GM23338 (cell line): Measurements from ENCODE around the gene SBF1. TPM values are rescaled to one million over a fixed set of nuclear protein-coding genes. Genes with fewer than 3 reads are reported as not detected.

Source experiments
- ATAC-seq: fragments of 200-7000 bp; cut with Tn5 transposase; 3 replicates; pipeline ENCODE4 v1.9.1; 2020
- DNase-seq: peaks from one replicate; pipeline ENCODE4 v3.0.0-alpha.2; 2015; ENCODE audit warnings: low spot score
- H2AFZ ChIP-seq: fragments of 200-600 bp; sonication (generic); 2 replicates; pipeline ENCODE4 v1.8.0; 2016; ENCODE audit warnings: antibody characterized with exemption, mild to moderate bottlenecking, moderate library complexity
- H3F3A ChIP-seq: fragments of 200-600 bp; sonication (generic); replicated peaks from 2 replicates; pipeline ENCODE4 v1.8.0; 2017; ENCODE audit warnings: antibody characterized with exemption, mixed run types, low read depth
- H3K27ac ChIP-seq: fragments of 200-600 bp; sonication (generic); 2 replicates; pipeline ENCODE4 v1.6.1; 2016; ENCODE audit warnings: low read depth
- H3K27me3 ChIP-seq: fragments of 200-600 bp; sonication (generic); 2 replicates; pipeline ENCODE4 v1.8.0; 2016; ENCODE audit warnings: mild to moderate bottlenecking, mixed run types, moderate library complexity; ENCODE audit not compliant: insufficient read depth
- H3K36me3 ChIP-seq: fragments of 200-600 bp; sonication (generic); 2 replicates; pipeline ENCODE4 v1.8.0; 2016; ENCODE audit warnings: mild to moderate bottlenecking; ENCODE audit not compliant: insufficient read depth
- H3K4me1 ChIP-seq: fragments of 200-600 bp; sonication (generic); 2 replicates; pipeline ENCODE4 v1.8.0; 2016; ENCODE audit warnings: mild to moderate bottlenecking, moderate library complexity; ENCODE audit not compliant: insufficient read depth
- H3K4me2 ChIP-seq: fragments of 200-600 bp; sonication (generic); 2 replicates; pipeline ENCODE4 v1.7.1; 2017; ENCODE audit warnings: mixed run types
- H3K4me3 ChIP-seq: fragments of 200-600 bp; sonication (generic); 2 replicates; pipeline ENCODE4 v1.6.1; 2016; ENCODE audit warnings: mixed run types
- H3K79me2 ChIP-seq: fragments of 200-600 bp; sonication (generic); replicated peaks from 2 replicates; pipeline ENCODE4 v1.8.0; 2017; ENCODE audit warnings: mild to moderate bottlenecking; ENCODE audit not compliant: insufficient read depth
- H3K9me2 ChIP-seq: fragments of 200-600 bp; sonication (generic); 2 replicates; pipeline ENCODE4 v1.8.0; 2017; ENCODE audit not compliant: insufficient read depth
- H4K20me1 ChIP-seq: fragments of 200-600 bp; sonication (generic); replicated peaks from 2 replicates; pipeline ENCODE4 v1.8.0; 2017; ENCODE audit warnings: mild to moderate bottlenecking; ENCODE audit not compliant: insufficient read depth
- H3K27ac Mint-ChIP-seq: 2 replicates; pipeline ENCODE4 v1.8.0; 2020; ENCODE audit warnings: inconsistent platforms, mild to moderate bottlenecking, moderate library complexity, mixed read lengths
- H3K27me3 Mint-ChIP-seq: 3 replicates; pipeline ENCODE4 v1.8.0; 2022; ENCODE audit warnings: low read depth, mild to moderate bottlenecking, moderate library complexity, mixed read lengths, inconsistent platforms; ENCODE audit not compliant: insufficient read depth, poor library complexity
- H3K36me3 Mint-ChIP-seq: 3 replicates; pipeline ENCODE4 v1.8.0; 2021; ENCODE audit warnings: low read depth, mild to moderate bottlenecking, inconsistent platforms, moderate library complexity, mixed read lengths
- H3K4me1 Mint-ChIP-seq: 3 replicates; pipeline ENCODE4 v1.8.0; 2020; ENCODE audit warnings: mild to moderate bottlenecking, inconsistent platforms, mixed read lengths
- H3K4me3 Mint-ChIP-seq: 3 replicates; pipeline ENCODE4 v1.8.0; 2021; ENCODE audit warnings: moderate library complexity, mild to moderate bottlenecking, inconsistent platforms, mixed read lengths
- H3K9me3 Mint-ChIP-seq: 3 replicates; pipeline ENCODE4 v1.8.0; 2020; ENCODE audit warnings: moderate library complexity, mild to moderate bottlenecking, inconsistent platforms, mixed read lengths
- CREB1 ChIP-seq: fragments of 250-450 bp; sonication (Bioruptor Pico); IDR thresholded peaks from 2 replicates; pipeline ENCODE4 v1.5.0; 2020; ENCODE audit warnings: low read depth, mild to moderate bottlenecking, moderate library complexity
- EZH2 ChIP-seq: fragments of 200-600 bp; sonication (generic); IDR thresholded peaks from one replicate; pipeline ENCODE4 v1.8.0; 2017; ENCODE audit warnings: antibody characterized with exemption, mild to moderate bottlenecking, low read depth; ENCODE audit not compliant: unreplicated experiment
- EZH2phosphoT487 ChIP-seq: fragments of 200-600 bp; sonication (generic); IDR thresholded peaks from one replicate; pipeline ENCODE4 v1.8.1; 2018; ENCODE audit warnings: antibody characterized with exemption; ENCODE audit not compliant: unreplicated experiment
- JUNB ChIP-seq: IDR thresholded peaks from one replicate; pipeline ENCODE4 v1.6.1; 2016; ENCODE audit warnings: antibody characterized with exemption; ENCODE audit not compliant: unreplicated experiment
- NANOG ChIP-seq: IDR thresholded peaks from 2 replicates; pipeline ENCODE4 v1.6.1; 2016; ENCODE audit warnings: antibody characterized with exemption, borderline replicate concordance
- POLR2AphosphoS5 ChIP-seq: IDR thresholded peaks from 2 replicates; pipeline ENCODE4 v1.6.1; 2016; ENCODE audit warnings: antibody characterized with exemption, low read depth
- STAT1 ChIP-seq: IDR thresholded peaks from one replicate; pipeline ENCODE4 v1.6.1; 2016; ENCODE audit warnings: antibody characterized with exemption; ENCODE audit not compliant: unreplicated experiment
- ZNF114 ChIP-seq: fragments of 250-450 bp; sonication (Bioruptor Pico); IDR thresholded peaks from 2 replicates; pipeline ENCODE4 v1.5.0; 2020; ENCODE audit warnings: mild to moderate bottlenecking, moderate library complexity
- ZNF331 ChIP-seq: fragments of 250-450 bp; sonication (Bioruptor Pico); IDR thresholded peaks from 2 replicates; pipeline ENCODE4 v1.5.0; 2020; ENCODE audit warnings: low read depth, mild to moderate bottlenecking, moderate library complexity
- polyA plus RNA-seq: library from polyadenylated mRNA; unstranded; fragments of >200 nt; fragmentation: Nextera tagmentation; extraction: Ambion mirVana; gene quantifications from 2 replicates; pipeline ENCODE4 v1.2.1, GENCODE V29; 2016
- total RNA-seq: library from RNA; depleted of rRNA; stranded (reverse); fragments of >200 nt; shearing (Covaris generic); gene quantifications from 2 replicates; pipeline ENCODE4 v1.2.3, GENCODE V29; 2014
- TF ChIP-seq, protein P1 (sequence below): IDR thresholded peaks from 2 replicates; pipeline ENCODE4 v1.6.1; 2016; ENCODE audit warnings: antibody characterized with exemption
- TF ChIP-seq, protein P2 (sequence below): fragments of 250-450 bp; sonication (Bioruptor Pico); IDR thresholded peaks from 2 replicates; pipeline ENCODE4 v1.5.0; 2020; ENCODE audit warnings: mild to moderate bottlenecking, moderate library complexity
- TF ChIP-seq, protein P3 (sequence below), 2 experiments: fragments of 200-600 bp in 1 of 2; sonication (generic) in 1 of 2; conservative IDR thresholded peaks; 2 replicates each; pipeline versions ENCODE4 v1.5.1 to v1.6.1; 2016 to 2017; ENCODE audit warnings: antibody characterized with exemption in 2 of 2, low read depth in 2 of 2, mild to moderate bottlenecking in 2 of 2, moderate library complexity in 1 of 2
- TF ChIP-seq, protein P4 (sequence below): IDR thresholded peaks from one replicate; pipeline ENCODE4 v1.6.1; 2018; ENCODE audit warnings: antibody characterized with exemption; ENCODE audit not compliant: unreplicated experiment

Gene SBF1
- total and polyA plus RNA-seq, 2 experiments from 2014 or later: 26.5 to 85.4 TPM

DNA sequence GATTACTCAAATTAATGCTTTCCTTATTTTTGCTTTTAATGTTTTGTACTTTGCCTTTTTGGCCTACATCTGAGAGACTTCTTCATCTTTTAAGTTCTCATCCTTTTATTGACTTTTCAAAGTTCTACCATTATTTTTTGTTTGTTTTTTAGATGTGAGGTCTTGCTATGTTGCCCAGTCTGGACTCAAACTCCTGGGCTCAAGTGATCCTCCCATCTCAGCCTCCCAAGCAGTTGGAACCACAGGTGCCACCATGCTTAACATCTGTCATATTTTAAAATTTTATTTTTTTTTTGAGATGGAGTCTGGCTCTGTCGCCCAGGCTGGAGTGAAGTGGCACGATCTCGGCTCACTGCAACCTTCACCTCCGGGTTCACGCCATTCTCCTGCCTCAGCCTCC is 73.9 kb downstream of the SBF1 start:
- Histone ChIP-seq H3K4me2 (no peak overlapping the region), H3K4me1 (0 out of 2 replicates have a peak, but pooled peaks cover 6% of the 10 kb centered on the region), H3K36me3 (no peaks in the 10 kb centered on the region), H3K4me3 (no peak overlapping the region), H3K9me2 (no peaks in the 10 kb centered on the region), H3K27ac (no peak overlapping the region), H3F3A (peaks cover 9% of the 10 kb centered on the region; the same call in 1 of the 2 replicates), H3K79me2 (peaks cover 2% of the 10 kb centered on the region; the same call in 1 of the 2 replicates), H4K20me1 (peaks cover 5% of the 10 kb centered on the region; the same call in 1 of the 2 replicates), H3K27me3 (no peaks in the 10 kb centered on the region), H2AFZ (no peak overlapping the region)
- peaks cover 12% of the 10 kb centered on the region for H3K27me3 Mint-ChIP-seq
- H3K4me3 Mint-ChIP-seq: no peak overlapping the region
- TF ChIP-seq, protein P1, sequence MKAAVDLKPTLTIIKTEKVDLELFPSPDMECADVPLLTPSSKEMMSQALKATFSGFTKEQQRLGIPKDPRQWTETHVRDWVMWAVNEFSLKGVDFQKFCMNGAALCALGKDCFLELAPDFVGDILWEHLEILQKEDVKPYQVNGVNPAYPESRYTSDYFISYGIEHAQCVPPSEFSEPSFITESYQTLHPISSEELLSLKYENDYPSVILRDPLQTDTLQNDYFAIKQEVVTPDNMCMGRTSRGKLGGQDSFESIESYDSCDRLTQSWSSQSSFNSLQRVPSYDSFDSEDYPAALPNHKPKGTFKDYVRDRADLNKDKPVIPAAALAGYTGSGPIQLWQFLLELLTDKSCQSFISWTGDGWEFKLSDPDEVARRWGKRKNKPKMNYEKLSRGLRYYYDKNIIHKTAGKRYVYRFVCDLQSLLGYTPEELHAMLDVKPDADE: no peak
- TF ChIP-seq, protein P2, sequence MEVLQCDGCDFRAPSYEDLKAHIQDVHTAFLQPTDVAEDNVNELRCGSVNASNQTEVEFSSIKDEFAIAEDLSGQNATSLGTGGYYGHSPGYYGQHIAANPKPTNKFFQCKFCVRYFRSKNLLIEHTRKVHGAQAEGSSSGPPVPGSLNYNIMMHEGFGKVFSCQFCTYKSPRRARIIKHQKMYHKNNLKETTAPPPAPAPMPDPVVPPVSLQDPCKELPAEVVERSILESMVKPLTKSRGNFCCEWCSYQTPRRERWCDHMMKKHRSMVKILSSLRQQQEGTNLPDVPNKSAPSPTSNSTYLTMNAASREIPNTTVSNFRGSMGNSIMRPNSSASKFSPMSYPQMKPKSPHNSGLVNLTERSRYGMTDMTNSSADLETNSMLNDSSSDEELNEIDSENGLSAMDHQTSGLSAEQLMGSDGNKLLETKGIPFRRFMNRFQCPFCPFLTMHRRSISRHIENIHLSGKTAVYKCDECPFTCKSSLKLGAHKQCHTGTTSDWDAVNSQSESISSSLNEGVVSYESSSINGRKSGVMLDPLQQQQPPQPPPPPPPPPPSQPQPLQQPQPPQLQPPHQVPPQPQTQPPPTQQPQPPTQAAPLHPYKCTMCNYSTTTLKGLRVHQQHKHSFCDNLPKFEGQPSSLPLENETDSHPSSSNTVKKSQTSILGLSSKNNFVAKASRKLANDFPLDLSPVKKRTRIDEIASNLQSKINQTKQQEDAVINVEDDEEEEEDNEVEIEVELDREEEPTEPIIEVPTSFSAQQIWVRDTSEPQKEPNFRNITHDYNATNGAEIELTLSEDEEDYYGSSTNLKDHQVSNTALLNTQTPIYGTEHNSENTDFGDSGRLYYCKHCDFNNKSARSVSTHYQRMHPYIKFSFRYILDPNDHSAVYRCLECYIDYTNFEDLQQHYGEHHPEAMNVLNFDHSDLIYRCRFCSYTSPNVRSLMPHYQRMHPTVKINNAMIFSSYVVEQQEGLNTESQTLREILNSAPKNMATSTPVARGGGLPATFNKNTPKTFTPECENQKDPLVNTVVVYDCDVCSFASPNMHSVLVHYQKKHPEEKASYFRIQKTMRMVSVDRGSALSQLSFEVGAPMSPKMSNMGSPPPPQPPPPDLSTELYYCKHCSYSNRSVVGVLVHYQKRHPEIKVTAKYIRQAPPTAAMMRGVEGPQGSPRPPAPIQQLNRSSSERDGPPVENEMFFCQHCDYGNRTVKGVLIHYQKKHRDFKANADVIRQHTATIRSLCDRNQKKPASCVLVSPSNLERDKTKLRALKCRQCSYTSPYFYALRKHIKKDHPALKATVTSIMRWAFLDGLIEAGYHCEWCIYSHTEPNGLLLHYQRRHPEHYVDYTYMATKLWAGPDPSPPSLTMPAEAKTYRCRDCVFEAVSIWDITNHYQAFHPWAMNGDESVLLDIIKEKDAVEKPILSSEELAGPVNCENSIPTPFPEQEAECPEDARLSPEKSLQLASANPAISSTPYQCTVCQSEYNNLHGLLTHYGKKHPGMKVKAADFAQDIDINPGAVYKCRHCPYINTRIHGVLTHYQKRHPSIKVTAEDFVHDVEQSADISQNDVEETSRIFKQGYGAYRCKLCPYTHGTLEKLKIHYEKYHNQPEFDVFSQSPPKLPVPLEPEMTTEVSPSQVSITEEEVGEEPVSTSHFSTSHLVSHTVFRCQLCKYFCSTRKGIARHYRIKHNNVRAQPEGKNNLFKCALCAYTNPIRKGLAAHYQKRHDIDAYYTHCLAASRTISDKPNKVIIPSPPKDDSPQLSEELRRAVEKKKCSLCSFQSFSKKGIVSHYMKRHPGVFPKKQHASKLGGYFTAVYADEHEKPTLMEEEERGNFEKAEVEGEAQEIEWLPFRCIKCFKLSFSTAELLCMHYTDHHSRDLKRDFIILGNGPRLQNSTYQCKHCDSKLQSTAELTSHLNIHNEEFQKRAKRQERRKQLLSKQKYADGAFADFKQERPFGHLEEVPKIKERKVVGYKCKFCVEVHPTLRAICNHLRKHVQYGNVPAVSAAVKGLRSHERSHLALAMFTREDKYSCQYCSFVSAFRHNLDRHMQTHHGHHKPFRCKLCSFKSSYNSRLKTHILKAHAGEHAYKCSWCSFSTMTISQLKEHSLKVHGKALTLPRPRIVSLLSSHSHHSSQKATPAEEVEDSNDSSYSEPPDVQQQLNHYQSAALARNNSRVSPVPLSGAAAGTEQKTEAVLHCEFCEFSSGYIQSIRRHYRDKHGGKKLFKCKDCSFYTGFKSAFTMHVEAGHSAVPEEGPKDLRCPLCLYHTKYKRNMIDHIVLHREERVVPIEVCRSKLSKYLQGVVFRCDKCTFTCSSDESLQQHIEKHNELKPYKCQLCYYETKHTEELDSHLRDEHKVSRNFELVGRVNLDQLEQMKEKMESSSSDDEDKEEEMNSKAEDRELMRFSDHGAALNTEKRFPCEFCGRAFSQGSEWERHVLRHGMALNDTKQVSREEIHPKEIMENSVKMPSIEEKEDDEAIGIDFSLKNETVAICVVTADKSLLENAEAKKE (CRISPR knock-in tag): no peak
- no peak for TF ChIP-seq ZNF331 (CRISPR knock-in tag)
- TF ChIP-seq STAT1: no peak
- no peak for TF ChIP-seq ZNF114
- no peak for TF ChIP-seq CREB1 (CRISPR knock-in tag)
- TF ChIP-seq, protein P3, sequence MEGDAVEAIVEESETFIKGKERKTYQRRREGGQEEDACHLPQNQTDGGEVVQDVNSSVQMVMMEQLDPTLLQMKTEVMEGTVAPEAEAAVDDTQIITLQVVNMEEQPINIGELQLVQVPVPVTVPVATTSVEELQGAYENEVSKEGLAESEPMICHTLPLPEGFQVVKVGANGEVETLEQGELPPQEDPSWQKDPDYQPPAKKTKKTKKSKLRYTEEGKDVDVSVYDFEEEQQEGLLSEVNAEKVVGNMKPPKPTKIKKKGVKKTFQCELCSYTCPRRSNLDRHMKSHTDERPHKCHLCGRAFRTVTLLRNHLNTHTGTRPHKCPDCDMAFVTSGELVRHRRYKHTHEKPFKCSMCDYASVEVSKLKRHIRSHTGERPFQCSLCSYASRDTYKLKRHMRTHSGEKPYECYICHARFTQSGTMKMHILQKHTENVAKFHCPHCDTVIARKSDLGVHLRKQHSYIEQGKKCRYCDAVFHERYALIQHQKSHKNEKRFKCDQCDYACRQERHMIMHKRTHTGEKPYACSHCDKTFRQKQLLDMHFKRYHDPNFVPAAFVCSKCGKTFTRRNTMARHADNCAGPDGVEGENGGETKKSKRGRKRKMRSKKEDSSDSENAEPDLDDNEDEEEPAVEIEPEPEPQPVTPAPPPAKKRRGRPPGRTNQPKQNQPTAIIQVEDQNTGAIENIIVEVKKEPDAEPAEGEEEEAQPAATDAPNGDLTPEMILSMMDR (conservative IDR thresholded peaks at IDR 0.05; ENCODE audit: low read depth in 2 of 2): no peak
- TF ChIP-seq, protein P4, sequence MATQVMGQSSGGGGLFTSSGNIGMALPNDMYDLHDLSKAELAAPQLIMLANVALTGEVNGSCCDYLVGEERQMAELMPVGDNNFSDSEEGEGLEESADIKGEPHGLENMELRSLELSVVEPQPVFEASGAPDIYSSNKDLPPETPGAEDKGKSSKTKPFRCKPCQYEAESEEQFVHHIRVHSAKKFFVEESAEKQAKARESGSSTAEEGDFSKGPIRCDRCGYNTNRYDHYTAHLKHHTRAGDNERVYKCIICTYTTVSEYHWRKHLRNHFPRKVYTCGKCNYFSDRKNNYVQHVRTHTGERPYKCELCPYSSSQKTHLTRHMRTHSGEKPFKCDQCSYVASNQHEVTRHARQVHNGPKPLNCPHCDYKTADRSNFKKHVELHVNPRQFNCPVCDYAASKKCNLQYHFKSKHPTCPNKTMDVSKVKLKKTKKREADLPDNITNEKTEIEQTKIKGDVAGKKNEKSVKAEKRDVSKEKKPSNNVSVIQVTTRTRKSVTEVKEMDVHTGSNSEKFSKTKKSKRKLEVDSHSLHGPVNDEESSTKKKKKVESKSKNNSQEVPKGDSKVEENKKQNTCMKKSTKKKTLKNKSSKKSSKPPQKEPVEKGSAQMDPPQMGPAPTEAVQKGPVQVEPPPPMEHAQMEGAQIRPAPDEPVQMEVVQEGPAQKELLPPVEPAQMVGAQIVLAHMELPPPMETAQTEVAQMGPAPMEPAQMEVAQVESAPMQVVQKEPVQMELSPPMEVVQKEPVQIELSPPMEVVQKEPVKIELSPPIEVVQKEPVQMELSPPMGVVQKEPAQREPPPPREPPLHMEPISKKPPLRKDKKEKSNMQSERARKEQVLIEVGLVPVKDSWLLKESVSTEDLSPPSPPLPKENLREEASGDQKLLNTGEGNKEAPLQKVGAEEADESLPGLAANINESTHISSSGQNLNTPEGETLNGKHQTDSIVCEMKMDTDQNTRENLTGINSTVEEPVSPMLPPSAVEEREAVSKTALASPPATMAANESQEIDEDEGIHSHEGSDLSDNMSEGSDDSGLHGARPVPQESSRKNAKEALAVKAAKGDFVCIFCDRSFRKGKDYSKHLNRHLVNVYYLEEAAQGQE: no peak
- TF ChIP-seq EZH2: no peak
- TF ChIP-seq JUNB: no peak
- no peak for TF ChIP-seq NANOG
- no peak for TF ChIP-seq POLR2AphosphoS5
- no peak for TF ChIP-seq EZH2phosphoT487
- H3K36me3 Mint-ChIP-seq: peaks cover 4% of the 10 kb centered on the region; the same call in 2 of the 3 replicates
- no peaks in the 10 kb centered on the region for H3K9me3 Mint-ChIP-seq
- no peak overlapping the region for H3K27ac Mint-ChIP-seq
- ATAC-seq (no peak), DNase-seq (no peak)
- H3K4me1 Mint-ChIP-seq: peaks cover 17% of the 10 kb centered on the region
